PC-9 (cell line): Measurements from ENCODE around the gene DACT2. TPM values are rescaled to one million over a fixed set of nuclear protein-coding genes. Genes with fewer than 3 reads are reported as not detected.

Experiments used
- BruUV-seq: library from RNA; stranded (reverse); fragments of 400-500 nt; replicated peaks from 2 replicates; lab custom pipeline; 2021; lab: Mats Ljungman, UMichigan
- CTCF ChIA-PET: fragments of 300-600 bp; sonication (Branson Sonifier 250); formaldehyde crosslinking; loops from one replicate; lab custom pipeline; 2022; ENCODE audit warnings: antibody characterized with exemption; lab: Charles Lee
- POLR2A ChIA-PET: fragments of 300-600 bp; sonication (Branson Sonifier 250); formaldehyde crosslinking; loops from one replicate; lab custom pipeline; 2022; ENCODE audit warnings: antibody characterized with exemption; ENCODE audit not compliant: unreplicated experiment; lab: Charles Lee
- DNase-seq, 2 experiments: peaks; one replicate each; pipeline versions ENCODE4 v3.0.0 to v3.0.0-alpha.2; 2015 to 2022; ENCODE audit warnings: mixed read lengths in 1 of 2
- H2AFZ ChIP-seq: fragments of 200-600 bp; sonication (generic); 2 replicates; pipeline ENCODE4 v1.8.1; 2017; ENCODE audit warnings: antibody characterized with exemption
- H3F3A ChIP-seq: fragments of 200-600 bp; sonication (generic); 2 replicates; pipeline ENCODE4 v1.8.1; 2017; ENCODE audit warnings: antibody characterized with exemption, mild to moderate bottlenecking, low read depth; ENCODE audit not compliant: insufficient read depth
- H3K27ac ChIP-seq: fragments of 200-600 bp; sonication (generic); 2 replicates; pipeline ENCODE4 v1.6.1; 2016; ENCODE audit warnings: mixed run types
- H3K27me3 ChIP-seq: fragments of 200-600 bp; sonication (generic); 2 replicates; pipeline ENCODE4 v1.6.1; 2016; ENCODE audit warnings: low read depth, mixed run types; ENCODE audit not compliant: insufficient read depth
- H3K36me3 ChIP-seq: fragments of 200-600 bp; sonication (generic); 2 replicates; pipeline ENCODE4 v1.6.1; 2016; ENCODE audit warnings: low read depth, mixed run types
- H3K4me1 ChIP-seq: fragments of 200-600 bp; sonication (generic); replicated peaks from 2 replicates; pipeline ENCODE4 v1.6.1; 2016; ENCODE audit warnings: mixed run types; ENCODE audit not compliant: insufficient read depth
- H3K4me2 ChIP-seq: fragments of 200-600 bp; sonication (generic); 2 replicates; pipeline ENCODE4 v1.6.1; 2017; ENCODE audit warnings: mixed run types
- H3K4me3 ChIP-seq: fragments of 200-600 bp; sonication (generic); 2 replicates; pipeline ENCODE4 v1.6.1; 2016; ENCODE audit warnings: mixed run types
- H3K79me2 ChIP-seq: fragments of 200-600 bp; sonication (generic); 2 replicates; pipeline ENCODE4 v1.6.1; 2017; ENCODE audit warnings: low read depth, mixed run types
- H3K9me2 ChIP-seq: fragments of 200-600 bp; sonication (generic); 2 replicates; pipeline ENCODE4 v1.8.1; 2017; ENCODE audit warnings: mild to moderate bottlenecking; ENCODE audit not compliant: insufficient read depth
- H3K9me3 ChIP-seq: fragments of 200-600 bp; sonication (generic); 2 replicates; pipeline ENCODE4 v1.8.1; 2016; ENCODE audit warnings: low read depth; ENCODE audit not compliant: insufficient read depth
- H4K20me1 ChIP-seq: fragments of 200-600 bp; sonication (generic); 2 replicates; pipeline ENCODE4 v1.8.1; 2017; ENCODE audit not compliant: insufficient read depth
- EZH2 ChIP-seq: fragments of 200-600 bp; sonication (generic); IDR thresholded peaks from 2 replicates; pipeline ENCODE4 v1.8.0; 2017; ENCODE audit warnings: antibody characterized with exemption, low read depth
- intact Hi-C: fragments of 100-400 bp; cut with micrococcal nuclease; formaldehyde crosslinking; loops from one replicate; pipeline ENCODE4 v1.10.0; 2022; ENCODE audit not compliant: unreplicated experiment
- total RNA-seq: library from RNA; stranded (reverse); gene quantifications from 2 replicates; pipeline ENCODE4 v1.2.3, GENCODE V29; 2021
- TF ChIP-seq, protein P1 (sequence below): fragments of 200-600 bp; sonication (generic); conservative IDR thresholded peaks from 2 replicates; pipeline ENCODE4 v1.6.1; 2017; ENCODE audit warnings: mixed run types, antibody characterized with exemption, mild to moderate bottlenecking, moderate library complexity

Gene DACT2
- total RNA-seq, 1 experiment from 2014 or later, result not detected

DNA sequence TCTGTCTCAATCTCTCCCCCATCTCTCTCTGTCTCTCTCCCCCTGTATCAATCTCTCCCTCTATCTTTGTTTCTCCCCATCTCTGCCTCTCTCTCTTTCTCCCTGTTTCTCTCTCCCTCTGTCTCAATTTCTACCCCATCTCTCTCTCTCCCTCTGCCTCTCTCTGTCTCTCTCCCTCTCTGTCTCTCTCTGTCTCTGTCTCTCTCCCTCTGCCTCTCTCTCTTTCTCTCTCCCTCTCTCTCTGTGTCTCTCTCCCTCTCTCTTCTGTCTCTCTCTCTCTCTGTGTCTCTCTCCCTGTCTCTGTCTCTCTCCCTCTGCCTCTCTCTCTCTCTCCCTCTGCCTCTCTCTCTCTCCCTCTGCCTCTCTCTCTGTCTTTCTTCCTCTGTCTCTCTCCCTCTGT, 62.6 kb downstream of the DACT2 start:
- no peaks in the 10 kb centered on the region for H3K4me1 ChIP-seq
- H3K27me3 ChIP-seq, result peaks cover 85% of the 10 kb centered on the region
- H3F3A ChIP-seq, result no peaks in the 10 kb centered on the region
- no peaks in the 10 kb centered on the region for H3K79me2 ChIP-seq
- DNase-seq, result no peak
- no peaks in the 10 kb centered on the region for H3K36me3 ChIP-seq
- H4K20me1 ChIP-seq, result no peaks in the 10 kb centered on the region
- TF ChIP-seq, protein P1, sequence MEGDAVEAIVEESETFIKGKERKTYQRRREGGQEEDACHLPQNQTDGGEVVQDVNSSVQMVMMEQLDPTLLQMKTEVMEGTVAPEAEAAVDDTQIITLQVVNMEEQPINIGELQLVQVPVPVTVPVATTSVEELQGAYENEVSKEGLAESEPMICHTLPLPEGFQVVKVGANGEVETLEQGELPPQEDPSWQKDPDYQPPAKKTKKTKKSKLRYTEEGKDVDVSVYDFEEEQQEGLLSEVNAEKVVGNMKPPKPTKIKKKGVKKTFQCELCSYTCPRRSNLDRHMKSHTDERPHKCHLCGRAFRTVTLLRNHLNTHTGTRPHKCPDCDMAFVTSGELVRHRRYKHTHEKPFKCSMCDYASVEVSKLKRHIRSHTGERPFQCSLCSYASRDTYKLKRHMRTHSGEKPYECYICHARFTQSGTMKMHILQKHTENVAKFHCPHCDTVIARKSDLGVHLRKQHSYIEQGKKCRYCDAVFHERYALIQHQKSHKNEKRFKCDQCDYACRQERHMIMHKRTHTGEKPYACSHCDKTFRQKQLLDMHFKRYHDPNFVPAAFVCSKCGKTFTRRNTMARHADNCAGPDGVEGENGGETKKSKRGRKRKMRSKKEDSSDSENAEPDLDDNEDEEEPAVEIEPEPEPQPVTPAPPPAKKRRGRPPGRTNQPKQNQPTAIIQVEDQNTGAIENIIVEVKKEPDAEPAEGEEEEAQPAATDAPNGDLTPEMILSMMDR, result no peak
- no peak for TF ChIP-seq EZH2
- ChIA-PET POLR2A (no interaction called here), CTCF (no interaction called here)
- no peak overlapping the region for H3K27ac ChIP-seq
- BruUV-seq, result no TSS peak
- no peak overlapping the region for H3K4me3 ChIP-seq
- no peaks in the 10 kb centered on the region for H3K9me2 ChIP-seq
- intact Hi-C loops, result no loop called here
- H3K9me3 ChIP-seq, result no peaks in the 10 kb centered on the region
- H2AFZ ChIP-seq, result no peak overlapping the region
- H3K4me2 ChIP-seq, result no peak overlapping the region

Other genes with a start within 250 kb of the DACT2 start
- gene FRMD1, start 240.6 kb downstream of the DACT2 start, total RNA-seq, result not detected in 2 replicates
- not detected in 2 replicates for gene SMOC2, start 121.4 kb upstream of the DACT2 start, total RNA-seq